Measurements from ENCODE around the gene KLHL40. TPM values are rescaled to one million over a fixed set of nuclear protein-coding genes. Genes with fewer than 3 reads are reported as not detected.

KLHL40 gene, protein sequence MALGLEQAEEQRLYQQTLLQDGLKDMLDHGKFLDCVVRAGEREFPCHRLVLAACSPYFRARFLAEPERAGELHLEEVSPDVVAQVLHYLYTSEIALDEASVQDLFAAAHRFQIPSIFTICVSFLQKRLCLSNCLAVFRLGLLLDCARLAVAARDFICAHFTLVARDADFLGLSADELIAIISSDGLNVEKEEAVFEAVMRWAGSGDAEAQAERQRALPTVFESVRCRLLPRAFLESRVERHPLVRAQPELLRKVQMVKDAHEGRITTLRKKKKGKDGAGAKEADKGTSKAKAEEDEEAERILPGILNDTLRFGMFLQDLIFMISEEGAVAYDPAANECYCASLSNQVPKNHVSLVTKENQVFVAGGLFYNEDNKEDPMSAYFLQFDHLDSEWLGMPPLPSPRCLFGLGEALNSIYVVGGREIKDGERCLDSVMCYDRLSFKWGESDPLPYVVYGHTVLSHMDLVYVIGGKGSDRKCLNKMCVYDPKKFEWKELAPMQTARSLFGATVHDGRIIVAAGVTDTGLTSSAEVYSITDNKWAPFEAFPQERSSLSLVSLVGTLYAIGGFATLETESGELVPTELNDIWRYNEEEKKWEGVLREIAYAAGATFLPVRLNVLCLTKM
- total RNA-seq, result not detected

DNA sequence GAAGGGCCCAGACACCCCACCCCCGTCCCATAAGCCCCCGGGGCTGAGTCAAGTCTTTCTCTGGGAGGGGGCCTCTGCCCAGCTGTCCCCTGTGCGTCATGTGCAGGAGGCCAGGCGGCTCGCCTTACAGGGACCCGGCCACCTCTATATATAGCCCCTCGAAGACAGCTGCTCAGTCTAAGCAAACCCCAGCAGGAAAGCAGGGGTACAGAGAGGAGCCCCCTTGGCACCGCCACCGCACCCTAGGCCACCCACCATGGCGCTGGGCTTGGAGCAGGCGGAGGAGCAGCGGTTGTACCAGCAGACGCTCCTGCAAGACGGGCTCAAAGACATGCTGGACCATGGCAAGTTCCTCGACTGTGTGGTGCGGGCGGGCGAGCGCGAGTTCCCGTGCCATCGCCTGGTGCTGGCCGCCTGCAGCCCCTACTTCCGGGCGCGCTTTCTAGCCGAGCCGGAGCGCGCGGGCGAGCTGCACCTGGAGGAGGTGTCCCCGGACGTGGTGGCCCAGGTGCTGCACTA lies at the start of gene KLHL40:
Gene KLHL40, plus strand, starts transcription at position 175 of the 519 bp plus-strand sequence. Its CDS starts 82 bp downstream, at position 257.
- ATAC-seq, result no peak
- H3K36me3 Mint-ChIP-seq, result no peaks in the 10 kb centered on the region
- no peak within 1 kb of the TSS for H3K27ac Mint-ChIP-seq
- CTCF ChIA-PET, result no interaction called here
- peaks cover 5% of the 10 kb centered on the region for H3K4me1 Mint-ChIP-seq
- H3K4me3 Mint-ChIP-seq, result no peak within 1 kb of the TSS
- H3K27me3 Mint-ChIP-seq, result peaks cover 42% of the 10 kb centered on the region
- DNase-seq, result no peak
- H3K9me3 Mint-ChIP-seq (ENCODE audit: low read depth), result no peaks in the 10 kb centered on the region

DNA sequence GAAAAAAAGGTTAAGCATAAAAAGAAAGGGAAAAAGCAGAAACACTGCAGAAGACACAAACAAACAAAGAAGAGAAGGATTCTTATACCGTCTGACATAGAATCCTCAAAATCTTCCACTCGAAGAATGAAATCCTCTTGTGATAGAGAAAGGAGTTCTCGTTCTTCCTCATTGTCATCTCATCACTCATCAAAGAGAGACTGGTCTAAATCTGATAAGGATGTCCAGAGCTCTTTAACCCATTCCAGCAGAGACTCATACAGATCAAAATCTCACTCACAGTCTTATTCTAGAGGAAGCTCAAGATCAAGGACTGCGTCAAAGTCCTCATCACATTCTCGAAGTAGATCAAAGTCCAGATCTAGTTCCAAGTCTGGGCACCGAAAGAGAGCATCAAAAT lies 48.3 kb upstream of the KLHL40 start:
- CTCF ChIA-PET, result interaction anchor here (0.9 to 1.9 kb wide), 10 partner anchors 9 to 109 kb away, joined by 3 to 7 read pairs (median 3); no protein-coding TSS in a partner anchor
- no peaks in the 10 kb centered on the region for H3K9me3 Mint-ChIP-seq (ENCODE audit: low read depth)
- H3K36me3 Mint-ChIP-seq, result peaks cover 31% of the 10 kb centered on the region
- H3K4me3 Mint-ChIP-seq, result no peak overlapping the region
- ATAC-seq (no peak), DNase-seq (no peak)
- peaks cover 28% of the 10 kb centered on the region for H3K4me1 Mint-ChIP-seq
- H3K27ac Mint-ChIP-seq, result no peak overlapping the region
- no peaks in the 10 kb centered on the region for H3K27me3 Mint-ChIP-seq

DNA sequence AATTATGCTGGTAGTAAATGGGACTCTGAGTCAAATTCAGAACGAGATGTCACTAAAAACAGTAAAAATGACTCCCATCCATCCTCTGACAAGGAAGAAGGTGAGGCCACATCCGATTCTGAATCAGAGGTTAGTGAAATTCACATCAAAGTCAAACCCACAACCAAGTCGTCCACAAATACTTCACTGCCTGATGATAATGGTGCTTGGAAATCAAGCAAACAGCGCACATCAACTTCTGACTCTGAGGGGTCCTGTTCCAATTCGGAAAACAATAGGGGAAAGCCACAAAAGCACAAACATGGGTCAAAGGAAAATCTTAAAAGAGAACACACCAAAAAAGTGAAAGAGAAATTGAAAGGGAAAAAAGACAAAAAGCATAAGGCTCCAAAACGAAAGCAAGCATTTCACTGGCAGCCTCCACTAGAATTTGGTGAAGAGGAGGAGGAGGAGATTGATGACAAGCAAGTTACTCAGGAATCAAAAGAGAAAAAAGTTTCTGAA lies 46.9 kb upstream of the KLHL40 start:
- peaks cover 37% of the 10 kb centered on the region for H3K36me3 Mint-ChIP-seq
- no peak overlapping the region for H3K27ac Mint-ChIP-seq
- ATAC-seq (peak; percentile 82), DNase-seq (peak; percentile 80)
- peaks cover 25% of the 10 kb centered on the region for H3K4me1 Mint-ChIP-seq
- H3K4me3 Mint-ChIP-seq, result no peak overlapping the region
- H3K27me3 Mint-ChIP-seq, result no peaks in the 10 kb centered on the region
- H3K9me3 Mint-ChIP-seq (ENCODE audit: low read depth), result no peaks in the 10 kb centered on the region
- CTCF ChIA-PET, result interaction anchor here (1.1 to 1.4 kb wide), 2 partner anchors 25 to 55 kb away, joined by 3 to 7 read pairs; no protein-coding TSS in a partner anchor

DNA sequence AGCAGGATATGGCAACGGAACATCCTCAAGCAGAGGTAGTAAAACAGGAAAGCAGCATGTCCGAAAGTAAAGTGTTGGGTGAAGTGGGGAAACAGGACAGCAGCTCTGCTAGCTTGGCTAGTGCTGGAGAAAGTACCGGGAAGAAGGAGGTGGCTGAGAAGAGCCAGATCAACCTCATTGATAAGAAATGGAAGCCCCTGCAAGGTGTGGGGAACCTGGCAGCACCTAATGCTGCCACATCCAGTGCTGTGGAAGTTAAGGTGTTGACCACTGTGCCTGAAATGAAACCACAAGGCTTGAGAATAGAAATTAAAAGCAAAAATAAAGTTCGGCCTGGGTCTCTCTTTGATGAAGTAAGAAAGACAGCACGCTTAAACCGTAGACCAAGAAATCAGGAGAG lies 46.1 kb upstream of the KLHL40 start:
- no peaks in the 10 kb centered on the region for H3K9me3 Mint-ChIP-seq (ENCODE audit: low read depth)
- CTCF ChIA-PET, result no interaction called here

DNA sequence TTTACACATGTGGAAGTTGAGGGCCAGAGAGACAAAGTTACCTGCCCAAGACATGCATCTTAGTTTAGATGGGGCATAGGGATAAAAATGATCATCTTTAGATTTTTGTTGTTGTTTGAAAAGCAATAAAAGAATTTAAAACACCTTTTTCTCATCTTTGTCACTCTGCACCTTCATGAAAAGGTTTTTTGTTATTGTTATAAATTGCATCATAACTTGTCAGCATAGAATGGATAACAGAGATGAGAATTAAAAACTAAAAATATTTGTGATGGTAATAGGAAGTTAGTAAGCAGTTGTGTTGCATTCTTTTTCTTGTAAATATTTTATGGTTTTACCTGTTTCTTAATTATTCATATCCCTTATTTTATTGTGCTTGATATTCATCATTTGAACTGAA lies 45.2 kb upstream of the KLHL40 start:
- Mint-ChIP-seq H3K27me3 (no peaks in the 10 kb centered on the region), H3K4me1 (peaks cover 14% of the 10 kb centered on the region), H3K4me3 (no peak overlapping the region), H3K36me3 (peaks cover 38% of the 10 kb centered on the region), H3K9me3 (ENCODE audit: low read depth) (no peaks in the 10 kb centered on the region), H3K27ac (no peak overlapping the region)
- CTCF ChIA-PET, result no interaction called here
- DNase-seq (no peak), ATAC-seq (no peak)

More for the DNA sequence above, 46.1 kb upstream of the KLHL40 start:
- ATAC-seq (peak; percentile 28), DNase-seq (peak; percentile 40)
- Mint-ChIP-seq H3K36me3 (peaks cover 34% of the 10 kb centered on the region), H3K27me3 (no peaks in the 10 kb centered on the region), H3K4me1 (peaks cover 18% of the 10 kb centered on the region), H3K27ac (no peak overlapping the region), H3K4me3 (no peak overlapping the region)

DNA sequence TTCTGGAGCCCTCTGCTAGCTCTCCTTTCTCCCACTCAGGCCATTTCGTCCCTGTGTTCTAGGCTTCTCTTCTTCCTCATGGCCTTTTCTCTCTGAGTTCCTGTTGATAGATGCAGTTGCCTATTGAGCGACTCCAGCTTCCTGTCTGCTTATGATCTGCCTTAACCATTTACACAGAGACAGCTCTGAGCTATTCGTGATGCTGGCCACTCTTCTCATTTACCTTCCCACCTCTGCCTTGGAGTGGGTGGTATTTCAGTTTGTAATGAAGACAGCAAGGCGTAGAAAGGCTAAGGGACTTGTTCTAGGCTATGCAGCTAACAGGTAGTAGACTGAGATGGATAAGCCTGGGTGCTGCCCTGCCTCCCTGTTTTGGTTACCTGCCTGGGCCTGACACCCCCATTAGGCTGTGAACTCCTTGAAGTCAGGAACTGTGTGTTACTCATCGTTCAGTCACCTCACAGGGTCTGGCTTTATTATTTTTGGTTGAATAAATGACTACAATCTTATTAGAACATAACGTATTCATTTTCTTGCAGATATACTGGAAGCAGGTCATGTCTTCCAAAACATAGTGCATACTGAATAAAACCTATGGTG lies 44.5 kb upstream of the KLHL40 start:
- H3K27ac Mint-ChIP-seq, result peak overlapping the region; percentile 58
- CTCF ChIA-PET, result interaction anchor here (1.1 to 1.7 kb wide), 3 partner anchors 41 to 99 kb away, joined by 3 read pairs; partner anchors contain the start of gene NKTR

DNA sequence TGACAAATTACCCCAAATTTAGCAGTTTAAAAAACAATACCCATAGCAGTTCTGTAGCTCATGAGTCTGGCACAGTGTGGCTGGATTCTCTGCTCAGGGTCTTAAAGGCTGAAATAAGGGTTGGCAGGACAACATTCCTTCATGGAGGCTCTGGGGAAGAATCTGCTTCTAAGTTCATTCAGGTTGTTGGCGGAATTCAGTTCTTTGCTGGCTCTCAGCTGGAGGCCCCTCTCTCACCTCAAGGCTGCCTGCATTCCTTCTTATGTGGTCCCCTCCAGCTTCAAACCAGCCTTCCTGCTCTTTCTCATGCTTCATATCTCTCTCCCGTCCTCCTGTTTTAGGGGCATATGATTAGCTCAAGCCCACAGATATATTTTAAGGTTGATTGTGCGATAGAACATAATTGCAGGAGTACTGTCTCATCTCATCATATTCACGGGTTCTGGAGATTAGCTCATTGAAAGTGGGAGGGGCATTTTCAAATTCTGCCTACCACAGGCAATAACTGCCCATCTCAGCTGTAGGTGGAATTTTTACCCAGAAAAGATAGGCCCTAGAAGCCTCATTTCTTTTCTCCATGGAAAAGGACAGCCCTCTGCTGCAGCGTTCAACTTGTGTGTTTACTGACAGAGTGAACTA lies 37.4 kb upstream of the KLHL40 start:
- Mint-ChIP-seq H3K4me3 (no peak overlapping the region), H3K27me3 (no peaks in the 10 kb centered on the region), H3K9me3 (ENCODE audit: low read depth) (no peaks in the 10 kb centered on the region), H3K27ac (no peak overlapping the region), H3K36me3 (peaks cover 31% of the 10 kb centered on the region), H3K4me1 (peaks cover 12% of the 10 kb centered on the region)
- CTCF ChIA-PET, result interaction anchor here (2.0 kb wide), 1 partner anchor 12 kb away, joined by 5 read pairs; no protein-coding TSS in a partner anchor
- no peak for ATAC-seq
- no peak for DNase-seq

More for the DNA sequence above, 44.5 kb upstream of the KLHL40 start:
- Mint-ChIP-seq H3K4me1 (peaks cover 13% of the 10 kb centered on the region), H3K27me3 (no peaks in the 10 kb centered on the region), H3K4me3 (no peak overlapping the region), H3K9me3 (ENCODE audit: low read depth) (no peaks in the 10 kb centered on the region), H3K36me3 (peaks cover 37% of the 10 kb centered on the region)
- DNase-seq, result no peak
- ATAC-seq, result no peak

DNA sequence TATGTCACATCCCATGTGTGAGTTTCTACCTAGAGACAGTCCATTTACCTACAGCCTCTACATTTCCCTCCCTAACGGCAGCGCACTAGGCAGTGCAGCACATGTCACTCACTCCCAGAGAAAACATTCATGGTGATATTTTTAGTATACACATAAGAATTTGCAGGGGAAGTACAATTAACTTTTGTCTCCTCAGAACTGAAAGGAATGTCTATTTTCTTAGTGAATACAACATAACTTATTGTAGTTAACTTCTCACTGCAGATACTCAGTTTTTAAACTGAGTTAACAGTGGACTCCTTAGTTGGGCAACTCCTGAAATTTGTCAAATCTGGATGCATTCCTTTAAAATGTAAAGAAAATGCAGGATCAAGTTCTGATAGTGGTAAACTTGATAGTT lies 36.3 kb upstream of the KLHL40 start:
- Mint-ChIP-seq H3K4me1 (peaks cover 19% of the 10 kb centered on the region), H3K27me3 (peaks cover 2% of the 10 kb centered on the region), H3K4me3 (no peak overlapping the region), H3K36me3 (peaks cover 24% of the 10 kb centered on the region), H3K27ac (no peak overlapping the region), H3K9me3 (ENCODE audit: low read depth) (no peaks in the 10 kb centered on the region)
- CTCF ChIA-PET, result no interaction called here
- ATAC-seq (no peak), DNase-seq (no peak)

DNA sequence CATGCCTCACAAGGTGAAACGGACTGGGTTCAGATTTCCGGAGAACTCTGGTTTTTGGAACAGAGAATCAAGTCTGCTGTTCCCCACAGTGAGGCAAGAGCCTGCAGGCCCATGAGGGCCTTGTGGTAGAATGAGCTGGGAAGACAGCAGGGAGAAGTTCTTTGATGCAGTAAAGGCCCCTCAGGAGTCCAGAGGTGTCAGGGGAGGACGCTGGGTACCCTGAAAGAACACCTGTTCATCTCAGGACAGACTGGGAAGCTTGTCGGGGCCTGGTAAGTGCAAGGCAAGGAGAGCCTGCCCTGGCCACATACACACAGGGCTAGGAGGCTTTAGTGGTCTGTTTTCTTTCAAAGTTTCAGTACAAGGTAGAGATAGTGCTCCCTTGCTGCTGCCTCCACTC lies 35.6 kb upstream of the KLHL40 start:
- Mint-ChIP-seq H3K27ac (peak overlapping the region; percentile 40), H3K9me3 (ENCODE audit: low read depth) (no peaks in the 10 kb centered on the region), H3K27me3 (peaks cover 2% of the 10 kb centered on the region), H3K4me1 (peaks cover 19% of the 10 kb centered on the region), H3K4me3 (no peak overlapping the region), H3K36me3 (peaks cover 19% of the 10 kb centered on the region)
- DNase-seq, result no peak
- CTCF ChIA-PET, result no interaction called here
- ATAC-seq, result no peak

DNA sequence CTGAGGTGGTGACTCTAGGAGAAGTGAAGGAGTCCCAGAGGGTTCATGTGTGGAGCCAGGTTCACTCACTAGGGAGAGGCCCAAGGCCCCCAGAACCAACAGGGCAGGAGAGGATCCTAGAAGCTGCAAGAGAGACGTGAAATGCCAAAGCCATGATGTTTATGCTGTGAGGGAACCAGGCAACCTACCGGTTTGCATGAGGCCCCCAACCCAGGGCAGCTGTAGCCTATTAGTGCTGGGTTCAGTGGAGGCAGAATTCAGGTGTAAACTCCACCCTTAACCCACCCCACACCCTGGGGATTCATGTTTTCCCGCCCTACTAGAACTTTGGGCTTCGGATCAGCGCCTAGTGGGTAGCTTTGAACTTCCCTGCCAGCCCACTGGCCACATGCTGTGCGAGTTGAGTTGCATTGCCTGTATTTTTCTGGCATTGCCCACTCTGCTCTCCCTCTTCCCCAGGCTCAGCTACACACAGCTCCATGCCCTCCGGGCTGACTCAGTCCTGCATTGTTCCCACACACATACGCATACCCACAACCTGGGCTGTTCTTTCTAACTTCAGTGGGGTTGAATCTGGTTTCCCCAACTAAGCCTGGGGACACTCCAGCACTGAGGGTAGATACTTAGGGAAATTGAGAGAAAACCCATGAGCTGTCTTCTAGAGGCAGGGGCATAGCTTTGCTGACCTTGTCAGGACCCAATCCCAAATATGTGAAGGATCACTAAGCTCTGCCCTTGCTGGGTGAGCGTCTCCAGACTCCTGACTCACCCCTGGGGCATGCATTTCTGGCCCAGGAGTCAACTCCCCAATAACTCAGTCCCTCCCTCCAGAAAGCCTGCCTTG lies 33.9 kb upstream of the KLHL40 start:
- CTCF ChIA-PET, result interaction anchor here (0.9 to 1.7 kb wide), 4 partner anchors 9 to 118 kb away, joined by 3 to 6 read pairs (median 4); no protein-coding TSS in a partner anchor
- ATAC-seq (no peak), DNase-seq (no peak)
- H3K27me3 Mint-ChIP-seq, result peaks cover 7% of the 10 kb centered on the region
- H3K4me3 Mint-ChIP-seq, result no peak overlapping the region
- H3K9me3 Mint-ChIP-seq (ENCODE audit: low read depth), result no peaks in the 10 kb centered on the region
- peaks cover 19% of the 10 kb centered on the region for H3K4me1 Mint-ChIP-seq
- peaks cover 12% of the 10 kb centered on the region for H3K36me3 Mint-ChIP-seq
- peak overlapping the region; percentile 22 for H3K27ac Mint-ChIP-seq

DNA sequence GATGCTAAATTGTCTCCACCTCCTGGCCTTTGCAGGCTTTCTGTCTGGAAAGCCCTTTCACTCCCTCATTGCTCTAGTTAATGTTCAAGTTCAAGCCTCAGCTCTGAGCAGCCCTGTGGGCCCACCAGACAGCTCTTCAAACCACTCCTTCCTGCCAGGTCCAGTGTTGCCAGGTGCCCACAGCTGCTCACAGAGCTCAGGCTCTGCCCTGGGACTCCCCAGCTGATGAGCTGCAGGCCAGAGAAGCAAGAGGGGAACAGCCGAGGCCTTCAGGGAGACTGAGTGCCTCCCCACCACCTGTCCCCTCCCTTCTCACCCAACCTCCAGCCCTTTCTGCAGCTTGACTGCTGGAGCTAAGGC lies 33.1 kb upstream of the KLHL40 start:
- Mint-ChIP-seq H3K4me3 (no peak overlapping the region), H3K27me3 (peaks cover 7% of the 10 kb centered on the region), H3K4me1 (peaks cover 19% of the 10 kb centered on the region), H3K27ac (peak overlapping the region; percentile 76), H3K9me3 (ENCODE audit: low read depth) (no peaks in the 10 kb centered on the region), H3K36me3 (peaks cover 6% of the 10 kb centered on the region)
- CTCF ChIA-PET, result interaction anchor here (0.9 to 1.3 kb wide), 3 partner anchors 93 to 118 kb away, joined by 3 to 6 read pairs (median 4); no protein-coding TSS in a partner anchor
- DNase-seq (peak; percentile 39), ATAC-seq (no peak)

Measured in activated CD8-positive, alpha-beta memory T cell treated with anti-CD3 and anti-CD28 coated beads, Interleukin-2, amount 10 ng/mL, durations not matched to agents 7 days and 5 days (primary cell).